GM21529 (cell line): ENCODE data around the gene PACS1.
"Not testable (repeated sequence)": the region's sequence is repeated elsewhere in the genome, so short reads cannot be mapped to it uniquely, and the experiment has no call there.

Experiments used
- ATAC-seq: cut with Tn5 transposase; IDR thresholded peaks from one replicate; pipeline ENCODE4 v1.9.1; 2021; ENCODE audit not compliant: unreplicated experiment

The PACS1 gene

DNA sequence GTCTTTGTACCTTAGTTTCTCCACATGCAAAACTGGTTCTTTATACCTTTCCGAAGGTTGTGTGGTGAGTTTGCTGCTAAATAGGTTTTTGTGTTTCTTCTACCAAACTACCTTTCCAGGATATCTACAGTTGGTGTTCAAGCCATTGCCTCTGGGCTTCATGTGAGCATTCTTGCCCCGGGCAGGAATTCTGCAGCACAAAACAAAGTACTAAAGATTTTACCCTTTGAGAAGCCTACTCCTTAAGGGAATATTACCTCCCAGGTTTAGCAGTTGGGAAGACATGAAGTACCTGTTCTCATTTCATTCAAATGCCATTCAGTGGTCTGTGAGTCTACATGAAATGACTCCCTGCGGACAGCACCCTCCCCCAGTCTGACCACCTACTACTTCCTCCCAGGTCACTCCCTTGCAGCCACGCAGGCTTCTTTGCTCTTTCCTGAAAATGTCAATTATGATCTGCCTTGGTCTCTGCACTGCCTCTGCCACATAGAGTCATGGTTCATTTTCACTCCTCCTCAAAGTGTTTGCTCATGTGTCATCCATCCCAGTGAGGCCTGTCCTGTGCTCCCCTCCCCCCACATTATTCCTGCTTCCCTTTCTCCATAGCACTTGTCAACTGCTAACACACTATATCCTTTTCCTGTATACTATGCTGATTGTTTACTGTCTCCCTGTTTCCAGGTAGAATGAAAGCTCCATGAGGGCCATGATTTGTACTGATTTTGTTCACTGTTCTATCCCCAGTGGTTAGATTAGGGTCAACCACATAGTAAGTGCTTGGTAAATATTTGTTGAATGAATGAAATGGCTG, 36.9 kb downstream of the PACS1 start:
- no peak for ATAC-seq

DNA sequence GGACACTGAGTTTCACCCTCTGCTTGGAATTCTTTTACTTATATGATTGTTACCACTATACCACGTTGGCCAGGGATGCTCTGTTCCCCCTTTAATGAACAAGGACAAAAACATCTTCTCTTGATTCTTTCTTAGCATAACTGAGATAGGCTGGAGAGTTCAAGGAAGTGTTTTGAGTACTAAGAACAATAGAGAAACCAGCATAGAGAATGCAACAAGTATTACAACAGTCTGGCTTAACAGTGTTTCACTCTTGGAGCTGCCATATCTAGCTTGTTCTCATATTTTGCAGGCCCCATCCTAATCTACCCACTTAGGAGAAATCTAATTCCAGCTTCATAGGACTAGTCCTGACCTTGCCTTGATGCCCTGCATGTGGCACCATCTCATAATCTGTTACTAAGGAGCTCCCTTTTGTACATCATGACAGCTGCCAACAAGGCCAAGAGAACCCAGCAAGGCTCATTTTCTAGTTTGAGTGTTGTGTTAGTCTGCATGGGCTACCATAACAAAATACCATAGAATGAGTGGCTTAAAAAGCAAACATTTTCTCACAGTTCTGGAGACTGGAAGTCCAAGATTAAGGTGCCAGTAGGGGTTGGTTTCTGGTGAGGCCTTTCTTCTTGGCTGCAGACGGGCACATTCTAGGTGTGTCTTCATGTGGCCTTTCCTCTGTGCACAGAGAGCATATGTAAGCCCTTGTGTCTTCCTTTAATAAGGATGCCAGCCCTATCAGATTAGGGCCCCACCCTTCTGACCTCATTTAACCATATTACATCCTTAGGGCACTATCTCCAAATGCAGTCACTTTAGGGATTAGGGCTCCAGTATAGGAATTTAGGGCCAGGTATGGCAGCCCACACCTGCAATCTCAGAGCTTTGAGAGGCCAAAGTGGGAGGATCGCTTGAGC, 37.8 kb downstream of the PACS1 start:
- ATAC-seq = no peak

DNA sequence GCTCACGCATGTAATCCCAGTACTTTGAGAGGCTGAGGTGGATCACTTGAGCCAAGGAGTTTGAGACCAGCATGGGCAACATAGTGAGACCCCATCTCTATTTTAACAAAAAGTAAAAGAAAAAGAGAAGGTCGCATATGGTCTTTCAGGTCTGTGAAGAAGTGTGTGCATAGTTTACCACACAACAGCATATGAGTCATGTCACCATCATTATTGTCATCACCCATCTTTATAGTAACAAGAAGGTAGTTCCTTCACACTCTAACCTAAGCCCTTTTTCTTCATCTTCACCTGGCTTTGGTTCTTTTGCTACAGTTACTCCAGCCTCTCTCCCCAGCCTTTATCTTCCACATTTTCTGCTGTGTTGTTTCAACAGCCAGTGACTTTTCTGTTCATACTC, 39.2 kb downstream of the PACS1 start:
- ATAC-seq = no peak

GRCh38 chr11:66111158-66111557, 41.1 kb downstream of the PACS1 start:
- no peak for ATAC-seq

DNA sequence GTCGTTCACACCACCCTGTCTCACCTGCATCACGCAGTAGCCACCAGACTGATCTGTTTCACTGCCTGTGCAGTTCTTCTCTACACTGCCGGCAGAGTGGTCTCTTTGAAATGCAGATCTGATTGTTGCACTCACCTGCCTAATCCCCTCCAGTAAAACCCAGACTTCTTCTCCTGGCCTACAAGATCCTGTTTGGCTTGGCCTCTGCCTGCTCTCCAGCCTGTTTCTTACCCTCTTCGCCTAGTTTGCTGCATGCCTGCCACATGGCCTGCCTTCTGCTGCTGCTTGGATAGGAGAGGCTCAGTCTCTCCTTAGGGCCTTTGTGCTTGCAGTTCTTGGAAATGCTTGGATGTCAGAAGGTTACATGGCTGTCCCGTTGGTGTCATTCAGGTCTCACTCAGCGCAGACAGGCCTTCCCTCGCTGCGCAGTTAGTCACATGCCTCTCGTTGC, 42.0 kb downstream of the PACS1 start:
- ATAC-seq = no peak

GRCh38 chr11:66112601-66113499, 42.8 kb downstream of the PACS1 start:
- ATAC-seq = no peak

DNA sequence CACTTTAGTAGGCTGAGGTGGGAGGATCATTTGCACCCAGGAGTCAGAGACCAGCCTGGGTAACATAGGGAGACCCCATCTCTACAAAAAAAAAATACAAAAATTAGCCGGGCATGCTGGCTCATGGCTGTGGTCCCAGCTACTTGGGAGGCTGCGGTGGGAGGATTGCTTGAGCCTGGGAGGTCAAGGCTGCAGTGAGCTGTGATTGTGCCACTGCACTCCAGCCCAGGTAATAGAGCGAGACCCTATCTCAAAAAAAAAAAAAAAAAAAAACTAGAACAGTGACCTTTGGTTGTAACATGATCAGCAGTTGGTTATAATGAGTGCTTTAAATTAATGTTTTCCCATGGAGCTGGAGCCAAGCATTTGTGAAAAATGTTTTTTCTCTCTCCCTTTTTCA, 44.9 kb downstream of the PACS1 start:
- not testable (repeated sequence) for ATAC-seq

GRCh38 chr11:66115638-66116301, 45.7 kb downstream of the PACS1 start:
- ATAC-seq = no peak

DNA sequence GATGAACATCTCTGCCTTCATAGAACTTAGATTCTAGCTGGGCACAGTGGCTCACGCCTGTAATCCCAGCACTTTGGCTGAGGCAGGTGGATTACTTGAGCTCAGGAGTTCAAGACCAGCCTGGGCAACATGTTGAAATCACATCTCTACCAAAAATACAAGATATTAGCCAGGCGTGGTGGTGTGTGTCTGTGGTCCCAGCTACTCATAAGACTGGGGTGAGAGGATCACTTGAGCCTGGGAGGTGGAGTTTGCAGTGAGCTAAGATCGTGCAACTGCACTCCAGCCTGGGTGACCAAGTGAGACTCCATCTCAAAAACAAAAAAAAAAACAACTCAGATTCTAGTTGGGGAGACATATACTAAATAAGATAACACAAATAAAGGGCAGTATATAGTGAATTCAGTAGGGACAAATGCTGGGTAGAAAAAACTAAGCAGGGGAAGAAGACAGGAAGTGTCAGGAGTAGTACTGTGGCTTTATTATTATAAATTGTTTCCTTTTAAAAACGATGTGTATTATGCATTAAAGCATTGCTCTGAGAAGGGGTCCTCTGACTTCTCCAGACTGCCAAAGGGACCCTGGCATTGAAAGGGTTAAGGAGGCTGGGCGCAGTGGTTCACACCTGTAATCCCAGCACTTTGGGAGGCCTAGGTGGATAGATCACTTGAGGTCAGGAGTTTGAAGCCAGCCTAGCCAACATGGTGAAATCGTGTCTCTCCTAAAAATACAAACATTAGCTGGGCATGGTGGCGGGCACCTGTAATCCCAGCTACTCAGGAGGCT, 46.7 kb downstream of the PACS1 start:
- no peak for ATAC-seq

- ATAC-seq = no peak
Measured at GRCh38 chr11:66118847-66119246, 48.8 kb downstream of the PACS1 start.

DNA sequence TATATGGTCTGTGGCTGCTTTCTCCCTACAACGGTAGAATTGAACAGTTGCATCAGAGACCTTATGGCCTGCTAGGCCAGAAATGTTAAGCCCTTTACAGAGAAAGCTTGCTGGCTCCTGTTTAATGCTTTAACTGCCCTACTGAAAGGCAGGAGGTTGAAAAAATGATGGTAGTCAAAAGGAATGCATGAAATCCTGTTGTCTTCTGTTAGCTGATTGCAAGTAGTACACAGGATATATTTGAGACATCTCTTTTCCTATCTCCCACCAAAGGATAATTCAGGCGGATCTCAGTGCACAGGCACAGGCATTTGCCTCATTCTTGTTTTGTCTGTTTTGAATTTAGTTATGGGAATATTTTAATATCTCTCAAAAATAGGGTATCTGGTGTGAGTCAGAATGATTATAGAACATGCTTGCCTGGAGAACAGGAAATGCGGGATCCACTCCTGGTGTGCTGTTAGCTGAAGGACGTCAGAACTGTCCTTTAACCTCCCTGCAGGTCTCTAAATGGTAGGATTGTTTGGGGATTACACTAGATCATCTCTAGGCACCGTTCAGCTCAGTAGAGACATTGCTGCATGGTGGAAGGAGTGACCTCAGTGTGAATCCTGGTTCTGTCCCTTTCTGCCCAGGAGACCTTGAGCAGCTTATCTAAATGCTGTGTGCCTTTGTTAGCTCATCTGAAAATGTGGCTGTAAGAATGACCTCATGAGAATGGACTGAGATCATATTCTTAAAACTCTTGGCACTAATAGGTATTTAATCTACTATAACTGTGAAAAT, 49.5 kb downstream of the PACS1 start:
- ATAC-seq = no peak

DNA sequence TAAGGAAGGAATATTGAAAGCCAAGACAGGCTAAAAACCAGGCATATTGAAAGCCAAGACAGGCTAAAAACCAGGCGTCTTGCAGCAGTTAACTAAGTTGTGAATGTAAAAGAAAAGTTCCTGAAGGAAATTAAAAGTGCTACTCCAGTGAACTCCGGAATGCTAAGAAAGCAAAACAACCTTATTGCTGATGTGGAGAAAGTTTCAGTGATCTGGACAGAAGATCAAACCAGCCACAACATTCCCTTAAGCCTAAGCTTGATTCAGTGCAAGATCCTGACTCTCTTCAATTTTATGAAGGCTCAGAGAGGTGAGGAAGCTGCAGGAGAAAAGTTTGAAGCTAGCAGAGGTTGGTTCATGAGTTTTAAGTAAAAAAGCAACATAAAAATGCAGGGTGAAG, 51.4 kb downstream of the PACS1 start:
- ATAC-seq = no peak

GRCh38 chr11:66123902-66124301, 53.8 kb downstream of the PACS1 start:
- ATAC-seq = no peak

DNA sequence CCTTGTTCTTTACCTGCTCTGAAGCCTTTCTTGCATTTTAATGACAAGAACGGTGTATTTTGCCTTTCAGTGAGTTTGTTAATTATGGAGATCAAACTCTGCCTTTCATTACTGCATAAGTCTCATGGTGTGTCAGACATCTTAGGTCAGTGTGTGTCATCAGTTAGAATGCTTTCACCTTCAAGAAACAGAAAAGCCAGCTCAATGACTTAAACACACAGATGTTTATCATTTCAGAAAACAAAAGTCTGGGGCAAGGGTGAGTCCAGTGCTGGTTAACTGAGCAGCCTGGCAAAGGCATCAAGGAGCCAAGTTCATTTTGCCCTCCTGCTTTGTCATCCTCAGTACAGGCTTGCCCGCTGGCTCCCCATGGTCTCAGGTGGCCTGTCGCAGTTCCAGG, 54.5 kb downstream of the PACS1 start:
- no peak for ATAC-seq

- ATAC-seq = peak; percentile 53
Measured at GRCh38 chr11:66126064-66126463, 56.0 kb downstream of the PACS1 start.

DNA sequence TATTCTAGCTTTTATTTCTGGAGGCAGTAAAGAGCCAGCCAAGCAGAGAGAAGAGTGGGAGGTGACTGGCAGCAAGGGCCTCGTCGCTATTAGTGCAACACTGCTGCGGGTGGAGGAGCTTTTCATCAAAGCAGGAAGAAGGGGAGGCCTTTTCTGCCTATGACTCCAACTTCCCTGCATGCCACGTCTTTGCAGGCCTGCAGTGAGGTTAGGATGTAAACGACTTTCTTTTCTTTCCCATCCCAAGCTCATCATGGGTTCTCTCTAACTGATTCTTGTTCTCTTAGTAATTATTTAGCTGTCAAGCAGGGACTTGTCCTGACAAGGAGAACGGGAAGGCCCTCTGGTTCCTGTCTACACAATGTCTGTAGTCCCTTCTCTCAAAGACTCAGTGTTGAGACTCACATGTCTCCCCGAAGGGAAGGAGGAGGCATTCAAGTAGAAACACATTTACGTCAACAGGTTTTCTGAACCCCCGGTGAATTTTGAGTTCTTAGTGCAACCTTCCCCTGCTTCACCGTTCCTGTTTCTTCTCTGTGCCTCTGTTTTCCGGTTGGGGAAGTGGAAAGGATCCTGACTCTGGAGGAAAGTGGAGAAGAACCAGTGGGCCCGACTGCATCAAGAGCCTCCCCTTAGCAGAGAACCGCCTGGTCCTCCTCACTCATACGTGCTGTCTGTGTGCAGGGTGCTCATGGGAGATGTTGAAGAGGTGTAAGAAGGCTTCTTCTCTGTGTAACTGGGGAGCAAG, 56.9 kb downstream of the PACS1 start:
- ATAC-seq = no peak

DNA sequence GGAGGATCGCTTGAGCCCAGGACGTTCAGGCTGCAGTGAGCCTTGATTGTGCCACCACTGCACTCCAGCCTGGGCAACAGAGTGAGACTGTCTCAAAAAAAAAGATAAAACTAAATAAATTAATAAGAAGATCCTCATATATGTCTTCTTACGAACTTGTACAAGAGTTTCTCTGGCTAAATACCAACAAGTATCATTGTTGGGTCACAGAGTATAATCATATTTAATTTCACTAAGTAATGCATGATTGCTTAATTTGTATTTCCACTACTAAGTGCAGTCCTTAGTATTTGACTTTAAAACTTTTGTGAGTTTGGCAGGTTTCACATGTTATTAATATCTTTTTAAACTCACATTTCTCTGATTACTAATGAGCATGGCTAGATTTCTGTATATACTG, 60.9 kb downstream of the PACS1 start:
- no peak for ATAC-seq

DNA sequence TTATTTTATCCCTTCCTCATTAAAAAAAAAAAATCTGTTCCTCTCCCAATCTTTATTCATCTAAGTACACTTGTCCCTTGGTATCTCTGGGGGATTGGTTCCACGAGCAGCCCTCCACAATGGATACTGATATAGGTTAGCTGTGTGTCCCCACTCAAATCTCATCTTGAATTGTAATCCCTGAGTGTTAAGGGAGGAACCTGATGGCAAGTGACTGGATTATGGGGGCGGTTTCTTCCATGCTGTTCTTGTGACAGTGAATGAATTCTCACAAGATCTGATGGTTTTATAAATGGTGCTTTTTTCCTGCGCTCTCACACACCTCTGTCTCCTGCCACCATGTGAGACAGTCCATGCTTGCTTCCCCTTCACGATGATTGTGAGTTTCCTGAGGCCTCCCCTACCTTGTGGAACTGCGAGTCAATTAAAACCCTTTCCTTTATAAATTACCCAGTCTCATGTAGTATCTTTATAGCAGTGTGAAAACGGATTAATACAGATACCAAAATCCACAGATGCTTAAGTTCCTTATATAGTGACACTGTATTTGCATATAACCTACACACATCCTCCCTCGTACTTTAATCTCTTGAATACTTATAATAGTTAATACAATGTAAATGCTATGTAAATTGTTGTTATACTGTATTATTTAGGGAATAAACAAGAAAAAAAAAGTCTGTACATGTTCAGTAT, 62.0 kb downstream of the PACS1 start:
- no peak for ATAC-seq
